ENCODE measurements around the gene UQCRFS1. TPM values are rescaled to one million over a fixed set of nuclear protein-coding genes. Genes with fewer than 3 reads are reported as not detected.

Gene UQCRFS1
- total and polyA plus RNA-seq, 2 donors (not counting 1 experiment from before 2014, with no cell fraction given) = 15.2 to 23.4 TPM

- H3K9me3 Mint-ChIP-seq (ENCODE audit: insufficient read depth) = peaks cover 35% of the 10 kb centered on the region
- POLR2A ChIA-PET = no interaction called here
- H3K4me2 ChIP-seq (replicated peaks; ENCODE audit: low read depth, low read length, poor library complexity, severe bottlenecking) = no peak overlapping the region
- TF ChIP-seq CTCF (IDR thresholded peaks at IDR 0.05) = no peak
- no peak for TF ChIP-seq EZH2 (IDR thresholded peaks at IDR 0.05; ENCODE audit: borderline replicate concordance, insufficient read depth, low read depth, low read length, poor library complexity, severe bottlenecking)
- H3K4me3 Mint-ChIP-seq = no peak overlapping the region
- no peaks in the 10 kb centered on the region for H3K27me3 ChIP-seq (replicated peaks in 1 of 4; ENCODE audit: control extremely low read depth in 1 of 4, control insufficient read depth in 3 of 4, insufficient read depth in 4 of 4, low read length in 3 of 4)
- ATAC-seq (ENCODE audit: low read depth) = no peak
- DNase-seq = no peak
- H3K27ac Mint-ChIP-seq = no peak overlapping the region
- H3K4me1 Mint-ChIP-seq = no peaks in the 10 kb centered on the region
- no peaks in the 10 kb centered on the region for H3K4me1 ChIP-seq (ENCODE audit: control insufficient read depth in 2 of 2, insufficient read depth in 2 of 2, low read length in 2 of 2)
- intact Hi-C loops (cut with micrococcal nuclease) = no loop called here
- no peak overlapping the region for H3K4me3 ChIP-seq (ENCODE audit: control extremely low read depth in 1 of 5, extremely low read depth in 1 of 5, insufficient read depth in 1 of 5, low read depth in 2 of 5, low read length in 4 of 5)
- WGBS (ENCODE audit: insufficient coverage) = no CpG with 5 or more reads among the region's 2 CpGs
- no peak overlapping the region for H3K27ac ChIP-seq (ENCODE audit: low read length in 2 of 2)
- H3K27me3 Mint-ChIP-seq = no peaks in the 10 kb centered on the region
- H3K9me3 ChIP-seq (ENCODE audit: control extremely low read depth in 1 of 3, control insufficient read depth in 2 of 3, insufficient read depth in 1 of 3, low read length in 2 of 3) = peaks cover 1 to 27% (median 14%) of the 10 kb centered on the region in 3 donors
- no peaks in the 10 kb centered on the region for H3K79me2 ChIP-seq (ENCODE audit: control insufficient read depth, insufficient read depth, low read length)
- H2AFZ ChIP-seq (ENCODE audit: insufficient read depth, low read depth, low read length, poor library complexity, severe bottlenecking) = no peak overlapping the region
- CTCF ChIA-PET = no interaction called here
- no peak overlapping the region for H3K9ac ChIP-seq (ENCODE audit: low read length)
- no peaks in the 10 kb centered on the region for H4K20me1 ChIP-seq (ENCODE audit: control insufficient read depth, insufficient read depth, low read length, poor library complexity, severe bottlenecking)
- no peaks in the 10 kb centered on the region for H3K36me3 ChIP-seq (replicated peaks in 1 of 2; ENCODE audit: control extremely low read depth in 1 of 2, control insufficient read depth in 1 of 2, extremely low read depth in 1 of 2, insufficient read depth in 2 of 2, low read length in 1 of 2)
Measured at GRCh38 chr19:29176981-29177754, 35.8 kb downstream of the UQCRFS1 start.

- 94% methylated on average over 2 of the region's 2 CpGs for WGBS (ENCODE audit: insufficient coverage)
- no peak for TF ChIP-seq EZH2 (IDR thresholded peaks at IDR 0.05; ENCODE audit: borderline replicate concordance, insufficient read depth, low read depth, low read length, poor library complexity, severe bottlenecking)
- TF ChIP-seq CTCF (IDR thresholded peaks at IDR 0.05) = no peak
- Mint-ChIP-seq H3K4me3 (no peak overlapping the region), H3K9me3 (ENCODE audit: insufficient read depth) (peaks cover 27% of the 10 kb centered on the region), H3K27ac (no peak overlapping the region), H3K27me3 (no peaks in the 10 kb centered on the region), H3K4me1 (no peaks in the 10 kb centered on the region)
- H3K4me3 ChIP-seq (ENCODE audit: control extremely low read depth in 1 of 5, extremely low read depth in 1 of 5, insufficient read depth in 1 of 5, low read depth in 2 of 5, low read length in 4 of 5) = no peak overlapping the region
- no peaks in the 10 kb centered on the region for H4K20me1 ChIP-seq (ENCODE audit: control insufficient read depth, insufficient read depth, low read length, poor library complexity, severe bottlenecking)
- no peaks in the 10 kb centered on the region for H3K27me3 ChIP-seq (replicated peaks in 1 of 4; ENCODE audit: control extremely low read depth in 1 of 4, control insufficient read depth in 3 of 4, insufficient read depth in 4 of 4, low read length in 3 of 4)
- POLR2A ChIA-PET = no interaction called here
- H3K27ac ChIP-seq (ENCODE audit: low read length in 2 of 2) = no peak overlapping the region
- DNase-seq (no peak), ATAC-seq (ENCODE audit: low read depth) (no peak)
- CTCF ChIA-PET = no interaction called here
- H3K36me3 ChIP-seq (replicated peaks in 1 of 2; ENCODE audit: control extremely low read depth in 1 of 2, control insufficient read depth in 1 of 2, extremely low read depth in 1 of 2, insufficient read depth in 2 of 2, low read length in 1 of 2) = no peaks in the 10 kb centered on the region
- H3K9ac ChIP-seq (ENCODE audit: low read length) = no peak overlapping the region
- intact Hi-C loops (cut with micrococcal nuclease) = no loop called here
- H3K4me2 ChIP-seq (replicated peaks; ENCODE audit: low read depth, low read length, poor library complexity, severe bottlenecking) = no peak overlapping the region
- peaks cover under 1 to 30% (median 12%) of the 10 kb centered on the region in 3 donors for H3K9me3 ChIP-seq (ENCODE audit: control extremely low read depth in 1 of 3, control insufficient read depth in 2 of 3, insufficient read depth in 1 of 3, low read length in 2 of 3)
- H3K4me1 ChIP-seq (ENCODE audit: control insufficient read depth in 2 of 2, insufficient read depth in 2 of 2, low read length in 2 of 2) = no peaks in the 10 kb centered on the region
- no peaks in the 10 kb centered on the region for H3K79me2 ChIP-seq (ENCODE audit: control insufficient read depth, insufficient read depth, low read length)
- H2AFZ ChIP-seq (ENCODE audit: insufficient read depth, low read depth, low read length, poor library complexity, severe bottlenecking) = no peak overlapping the region
Measured at GRCh38 chr19:29173896-29174295, 39.1 kb downstream of the UQCRFS1 start.

Data from B cell (primary cell).